Upper lobe of left lung (tissue), 4 donors: ENCODE measurements around the gene DEGS1.

Experiments
- POLR2AphosphoS5 ChIP-seq, 2 donors: sonication (generic); formaldehyde crosslinking; IDR thresholded peaks; one replicate each; pipeline ENCODE4 v1.5.1; 2017; ENCODE audit warnings: antibody characterized with exemption in 2 of 2
- TF ChIP-seq, protein P1 (sequence below), 6 experiments: fragments of 450-650 bp in 4 of 6; fragments of 200-600 bp in 2 of 6; sonication (generic) in 2 of 6; IDR thresholded peaks; one replicate each; pipeline ENCODE4 v1.5.1; 2016 to 2019; ENCODE audit warnings: antibody characterized with exemption in 6 of 6

DNA sequence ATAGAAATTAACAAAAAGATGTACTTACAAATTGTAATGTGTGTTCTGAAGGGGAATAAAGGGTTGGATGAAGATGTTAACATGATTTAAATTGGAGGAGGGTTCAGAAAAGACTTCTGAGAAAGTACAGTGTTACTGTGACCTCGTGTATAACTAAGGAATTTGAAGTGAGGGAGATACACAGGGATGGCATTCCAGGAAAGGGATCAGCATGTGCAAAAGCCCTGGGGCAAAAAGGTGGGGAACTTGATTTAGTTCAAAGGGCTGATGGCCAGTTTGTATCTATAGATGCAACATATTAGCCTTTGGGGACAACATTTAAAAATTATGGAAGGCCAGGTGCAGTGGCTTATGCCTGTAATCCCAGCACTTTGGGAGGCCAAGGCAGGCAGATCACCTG is 33.3 kb upstream of the DEGS1 start:
- TF ChIP-seq, protein P1, sequence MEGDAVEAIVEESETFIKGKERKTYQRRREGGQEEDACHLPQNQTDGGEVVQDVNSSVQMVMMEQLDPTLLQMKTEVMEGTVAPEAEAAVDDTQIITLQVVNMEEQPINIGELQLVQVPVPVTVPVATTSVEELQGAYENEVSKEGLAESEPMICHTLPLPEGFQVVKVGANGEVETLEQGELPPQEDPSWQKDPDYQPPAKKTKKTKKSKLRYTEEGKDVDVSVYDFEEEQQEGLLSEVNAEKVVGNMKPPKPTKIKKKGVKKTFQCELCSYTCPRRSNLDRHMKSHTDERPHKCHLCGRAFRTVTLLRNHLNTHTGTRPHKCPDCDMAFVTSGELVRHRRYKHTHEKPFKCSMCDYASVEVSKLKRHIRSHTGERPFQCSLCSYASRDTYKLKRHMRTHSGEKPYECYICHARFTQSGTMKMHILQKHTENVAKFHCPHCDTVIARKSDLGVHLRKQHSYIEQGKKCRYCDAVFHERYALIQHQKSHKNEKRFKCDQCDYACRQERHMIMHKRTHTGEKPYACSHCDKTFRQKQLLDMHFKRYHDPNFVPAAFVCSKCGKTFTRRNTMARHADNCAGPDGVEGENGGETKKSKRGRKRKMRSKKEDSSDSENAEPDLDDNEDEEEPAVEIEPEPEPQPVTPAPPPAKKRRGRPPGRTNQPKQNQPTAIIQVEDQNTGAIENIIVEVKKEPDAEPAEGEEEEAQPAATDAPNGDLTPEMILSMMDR (IDR thresholded peaks at IDR 0.05), result no peak
- no peak for TF ChIP-seq POLR2AphosphoS5 (IDR thresholded peaks at IDR 0.05)
